ENCODE data around the gene LAMB4.
"Not testable (repeated sequence)": the region's sequence is repeated elsewhere in the genome, so short reads cannot be mapped to it uniquely, and the experiment has no call there.

Gene LAMB4

DNA sequence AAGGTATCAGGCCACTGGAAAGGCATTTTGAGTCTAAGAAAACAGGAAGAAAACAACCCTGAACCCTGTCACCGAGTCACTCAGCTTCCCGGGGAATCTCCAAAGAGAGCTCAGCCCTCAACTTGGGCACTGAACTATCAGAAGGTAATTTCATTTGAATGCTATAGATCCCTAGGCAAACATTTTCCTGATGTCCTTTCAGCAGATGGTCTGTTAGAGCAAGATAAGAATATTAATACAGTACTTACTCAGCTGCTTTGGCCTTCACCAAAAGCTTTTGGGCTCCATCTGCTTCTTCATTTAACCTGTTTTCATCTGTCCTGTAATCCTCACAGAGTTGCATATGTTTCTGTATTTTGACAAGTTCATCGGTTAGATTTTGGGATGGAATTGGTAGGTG lies 93.0 kb downstream of the LAMB4 start:
- no peaks in the 10 kb centered on the region for H3K36me3 ChIP-seq (ENCODE audit: control insufficient read depth in 1 of 2, insufficient read depth in 2 of 2, low read length in 2 of 2)
- no peaks in the 10 kb centered on the region for H3K9me3 ChIP-seq (ENCODE audit: control insufficient read depth in 1 of 2, low read length in 2 of 2)
- H3K27ac ChIP-seq (ENCODE audit: low read depth, low read length): no peak overlapping the region
- H3K27me3 ChIP-seq (ENCODE audit: control insufficient read depth in 1 of 2, insufficient read depth in 2 of 2, low read length in 2 of 2): no peaks in the 10 kb centered on the region
- no peak overlapping the region for H3K9ac ChIP-seq (ENCODE audit: low read depth in 1 of 2, low read length in 2 of 2)
- no peak overlapping the region for H3K4me3 ChIP-seq (ENCODE audit: low read depth in 1 of 2, low read length in 2 of 2)
- H3K4me1 ChIP-seq (ENCODE audit: control insufficient read depth in 1 of 2, insufficient read depth in 2 of 2, low read length in 2 of 2): no peaks in the 10 kb centered on the region

DNA sequence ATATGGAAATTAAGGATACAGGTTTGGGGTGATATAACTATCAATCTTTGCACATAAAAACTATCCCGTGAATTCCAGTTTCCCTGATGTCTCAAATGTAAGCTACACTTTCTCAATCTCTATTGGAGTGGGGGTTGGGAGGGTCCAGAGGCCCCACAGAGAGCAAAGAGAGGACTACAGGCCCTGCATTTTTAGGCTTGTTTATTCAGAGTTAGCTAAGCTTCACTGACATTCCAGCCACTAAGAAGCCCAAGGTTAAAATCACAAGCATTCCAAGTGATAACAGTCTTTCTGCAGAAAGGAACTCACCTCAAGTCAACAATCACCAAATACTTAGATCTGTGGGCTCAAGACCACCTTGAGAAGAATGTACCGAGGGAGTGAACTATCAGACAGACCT lies 95.6 kb downstream of the LAMB4 start:
- H3K4me3 ChIP-seq (ENCODE audit: low read depth in 1 of 2, low read length in 2 of 2): no peak overlapping the region
- H3K4me1 ChIP-seq (ENCODE audit: control insufficient read depth in 1 of 2, insufficient read depth in 2 of 2, low read length in 2 of 2): no peaks in the 10 kb centered on the region
- no peaks in the 10 kb centered on the region for H3K27me3 ChIP-seq (ENCODE audit: control insufficient read depth in 1 of 2, insufficient read depth in 2 of 2, low read length in 2 of 2)
- no peaks in the 10 kb centered on the region for H3K36me3 ChIP-seq (ENCODE audit: control insufficient read depth in 1 of 2, insufficient read depth in 2 of 2, low read length in 2 of 2)
- no peaks in the 10 kb centered on the region for H3K9me3 ChIP-seq (ENCODE audit: control insufficient read depth in 1 of 2, low read length in 2 of 2)
- H3K27ac ChIP-seq (ENCODE audit: low read depth, low read length): no peak overlapping the region
- H3K9ac ChIP-seq (ENCODE audit: low read depth in 1 of 2, low read length in 2 of 2): no peak overlapping the region

- H3K4me1 ChIP-seq (ENCODE audit: control insufficient read depth in 1 of 2, insufficient read depth in 2 of 2, low read length in 2 of 2): no peaks in the 10 kb centered on the region
- no peaks in the 10 kb centered on the region for H3K9me3 ChIP-seq (ENCODE audit: control insufficient read depth in 1 of 2, low read length in 2 of 2)
- no peak overlapping the region for H3K9ac ChIP-seq (ENCODE audit: low read depth in 1 of 2, low read length in 2 of 2)
- H3K27me3 ChIP-seq (ENCODE audit: control insufficient read depth in 1 of 2, insufficient read depth in 2 of 2, low read length in 2 of 2): no peaks in the 10 kb centered on the region
- H3K36me3 ChIP-seq (ENCODE audit: control insufficient read depth in 1 of 2, insufficient read depth in 2 of 2, low read length in 2 of 2): no peaks in the 10 kb centered on the region
- no peak overlapping the region for H3K4me3 ChIP-seq (ENCODE audit: low read depth in 1 of 2, low read length in 2 of 2)
- no peak overlapping the region for H3K27ac ChIP-seq (ENCODE audit: low read depth, low read length)
These were observed 96.2 kb downstream of the LAMB4 start for GRCh38 chr7:108033776-108034497.

GRCh38 chr7:108033309-108033708 lies 96.9 kb downstream of the LAMB4 start:
- not testable (repeated sequence) for H3K27ac ChIP-seq (ENCODE audit: low read depth, low read length); H3K27me3 ChIP-seq (ENCODE audit: control insufficient read depth in 1 of 2, insufficient read depth in 2 of 2, low read length in 2 of 2); H3K9me3 ChIP-seq (ENCODE audit: control insufficient read depth in 1 of 2, low read length in 2 of 2); H3K4me3 ChIP-seq (ENCODE audit: low read depth in 1 of 2, low read length in 2 of 2); H3K36me3 ChIP-seq (ENCODE audit: control insufficient read depth in 1 of 2, insufficient read depth in 2 of 2, low read length in 2 of 2); H3K4me1 ChIP-seq (ENCODE audit: control insufficient read depth in 1 of 2, insufficient read depth in 2 of 2, low read length in 2 of 2); H3K9ac ChIP-seq (ENCODE audit: low read depth in 1 of 2, low read length in 2 of 2)

GRCh38 chr7:108030516-108030915 lies 99.6 kb downstream of the LAMB4 start:
- no peaks in the 10 kb centered on the region for H3K9me3 ChIP-seq (ENCODE audit: control insufficient read depth in 1 of 2, low read length in 2 of 2)
- no peak overlapping the region for H3K27ac ChIP-seq (ENCODE audit: low read depth, low read length)
- H3K9ac ChIP-seq (ENCODE audit: low read depth in 1 of 2, low read length in 2 of 2): no peak overlapping the region
- no peaks in the 10 kb centered on the region for H3K36me3 ChIP-seq (ENCODE audit: control insufficient read depth in 1 of 2, insufficient read depth in 2 of 2, low read length in 2 of 2)
- H3K27me3 ChIP-seq (ENCODE audit: control insufficient read depth in 1 of 2, insufficient read depth in 2 of 2, low read length in 2 of 2): no peaks in the 10 kb centered on the region
- no peaks in the 10 kb centered on the region for H3K4me1 ChIP-seq (ENCODE audit: control insufficient read depth in 1 of 2, insufficient read depth in 2 of 2, low read length in 2 of 2)
- no peak overlapping the region for H3K4me3 ChIP-seq (ENCODE audit: low read depth in 1 of 2, low read length in 2 of 2)

GRCh38 chr7:108029034-108029433 lies 101.1 kb downstream of the LAMB4 start:
- H3K27me3 ChIP-seq (ENCODE audit: control insufficient read depth in 1 of 2, insufficient read depth in 2 of 2, low read length in 2 of 2): no peaks in the 10 kb centered on the region
- no peak overlapping the region for H3K4me3 ChIP-seq (ENCODE audit: low read depth in 1 of 2, low read length in 2 of 2)
- H3K9ac ChIP-seq (ENCODE audit: low read depth in 1 of 2, low read length in 2 of 2): no peak overlapping the region
- no peaks in the 10 kb centered on the region for H3K4me1 ChIP-seq (ENCODE audit: control insufficient read depth in 1 of 2, insufficient read depth in 2 of 2, low read length in 2 of 2)
- H3K36me3 ChIP-seq (ENCODE audit: control insufficient read depth in 1 of 2, insufficient read depth in 2 of 2, low read length in 2 of 2): no peaks in the 10 kb centered on the region
- no peaks in the 10 kb centered on the region for H3K9me3 ChIP-seq (ENCODE audit: control insufficient read depth in 1 of 2, low read length in 2 of 2)
- H3K27ac ChIP-seq (ENCODE audit: low read depth, low read length): no peak overlapping the region

- no peak overlapping the region for H3K4me3 ChIP-seq (ENCODE audit: low read depth in 1 of 2, low read length in 2 of 2)
These were observed 102.0 kb downstream of the LAMB4 start for GRCh38 chr7:108028111-108028510.

DNA sequence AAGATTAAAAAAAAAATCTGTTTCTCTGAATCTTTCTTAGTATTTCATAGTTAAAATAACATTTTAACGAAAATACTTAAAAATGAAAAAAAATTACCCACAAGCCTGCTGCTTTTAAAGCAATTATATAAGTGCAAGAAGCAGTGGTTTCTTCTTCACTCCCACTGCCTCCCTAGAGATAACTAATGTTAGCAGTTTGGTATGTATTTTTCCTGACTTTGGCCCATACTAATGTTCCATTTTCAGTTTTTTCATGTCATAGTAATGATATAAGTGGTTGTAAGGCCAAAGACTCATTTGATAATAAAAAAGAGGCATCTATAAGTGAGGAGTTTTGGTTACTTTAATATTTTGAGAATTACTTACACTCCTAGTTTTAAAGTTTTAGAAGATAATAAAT lies 102.9 kb downstream of the LAMB4 start:
- no peaks in the 10 kb centered on the region for H3K27me3 ChIP-seq (ENCODE audit: control insufficient read depth in 1 of 2, insufficient read depth in 2 of 2, low read length in 2 of 2)
- H3K27ac ChIP-seq (ENCODE audit: low read depth, low read length): no peak overlapping the region
- H3K4me3 ChIP-seq (ENCODE audit: low read depth in 1 of 2, low read length in 2 of 2): no peak overlapping the region
- H3K4me1 ChIP-seq (ENCODE audit: control insufficient read depth in 1 of 2, insufficient read depth in 2 of 2, low read length in 2 of 2): no peaks in the 10 kb centered on the region
- H3K9ac ChIP-seq (ENCODE audit: low read depth in 1 of 2, low read length in 2 of 2): no peak overlapping the region
- no peaks in the 10 kb centered on the region for H3K36me3 ChIP-seq (ENCODE audit: control insufficient read depth in 1 of 2, insufficient read depth in 2 of 2, low read length in 2 of 2)
- H3K9me3 ChIP-seq (ENCODE audit: control insufficient read depth in 1 of 2, low read length in 2 of 2): no peaks in the 10 kb centered on the region

More at GRCh38 chr7:108028111-108028510, 102.0 kb downstream of the LAMB4 start:
- Histone ChIP-seq H3K27me3 (ENCODE audit: control insufficient read depth in 1 of 2, insufficient read depth in 2 of 2, low read length in 2 of 2) (no peaks in the 10 kb centered on the region), H3K4me1 (ENCODE audit: control insufficient read depth in 1 of 2, insufficient read depth in 2 of 2, low read length in 2 of 2) (no peaks in the 10 kb centered on the region), H3K36me3 (ENCODE audit: control insufficient read depth in 1 of 2, insufficient read depth in 2 of 2, low read length in 2 of 2) (no peaks in the 10 kb centered on the region), H3K9ac (ENCODE audit: low read depth in 1 of 2, low read length in 2 of 2) (no peak overlapping the region), H3K27ac (ENCODE audit: low read depth, low read length) (no peak overlapping the region), H3K9me3 (ENCODE audit: control insufficient read depth in 1 of 2, low read length in 2 of 2) (no peaks in the 10 kb centered on the region)

GRCh38 chr7:108026647-108027046 lies 103.5 kb downstream of the LAMB4 start:
- Histone ChIP-seq H3K9ac (ENCODE audit: low read depth in 1 of 2, low read length in 2 of 2) (no peak overlapping the region), H3K27ac (ENCODE audit: low read depth, low read length) (no peak overlapping the region), H3K36me3 (ENCODE audit: control insufficient read depth in 1 of 2, insufficient read depth in 2 of 2, low read length in 2 of 2) (no peaks in the 10 kb centered on the region), H3K4me3 (ENCODE audit: low read depth in 1 of 2, low read length in 2 of 2) (no peak overlapping the region), H3K9me3 (ENCODE audit: control insufficient read depth in 1 of 2, low read length in 2 of 2) (no peaks in the 10 kb centered on the region), H3K4me1 (ENCODE audit: control insufficient read depth in 1 of 2, insufficient read depth in 2 of 2, low read length in 2 of 2) (no peaks in the 10 kb centered on the region), H3K27me3 (ENCODE audit: control insufficient read depth in 1 of 2, insufficient read depth in 2 of 2, low read length in 2 of 2) (no peaks in the 10 kb centered on the region)

GRCh38 chr7:108026116-108026515 lies 104.0 kb downstream of the LAMB4 start:
- no peaks in the 10 kb centered on the region for H3K36me3 ChIP-seq (ENCODE audit: control insufficient read depth in 1 of 2, insufficient read depth in 2 of 2, low read length in 2 of 2)
- no peak overlapping the region for H3K9ac ChIP-seq (ENCODE audit: low read depth in 1 of 2, low read length in 2 of 2)
- no peaks in the 10 kb centered on the region for H3K9me3 ChIP-seq (ENCODE audit: control insufficient read depth in 1 of 2, low read length in 2 of 2)
- H3K4me1 ChIP-seq (ENCODE audit: control insufficient read depth in 1 of 2, insufficient read depth in 2 of 2, low read length in 2 of 2): no peaks in the 10 kb centered on the region
- H3K27ac ChIP-seq (ENCODE audit: low read depth, low read length): no peak overlapping the region
- no peak overlapping the region for H3K4me3 ChIP-seq (ENCODE audit: low read depth in 1 of 2, low read length in 2 of 2)
- H3K27me3 ChIP-seq (ENCODE audit: control insufficient read depth in 1 of 2, insufficient read depth in 2 of 2, low read length in 2 of 2): no peaks in the 10 kb centered on the region

- Histone ChIP-seq H3K27ac (ENCODE audit: low read depth, low read length) (no peak overlapping the region), H3K27me3 (ENCODE audit: control insufficient read depth in 1 of 2, insufficient read depth in 2 of 2, low read length in 2 of 2) (no peaks in the 10 kb centered on the region), H3K9ac (ENCODE audit: low read depth in 1 of 2, low read length in 2 of 2) (no peak overlapping the region), H3K9me3 (ENCODE audit: control insufficient read depth in 1 of 2, low read length in 2 of 2) (no peaks in the 10 kb centered on the region), H3K36me3 (ENCODE audit: control insufficient read depth in 1 of 2, insufficient read depth in 2 of 2, low read length in 2 of 2) (no peaks in the 10 kb centered on the region), H3K4me1 (ENCODE audit: control insufficient read depth in 1 of 2, insufficient read depth in 2 of 2, low read length in 2 of 2) (peaks cover 0 to 6% of the 10 kb centered on the region in 2 donors), H3K4me3 (ENCODE audit: low read depth in 1 of 2, low read length in 2 of 2) (no peak overlapping the region)
These were observed 105.6 kb downstream of the LAMB4 start for GRCh38 chr7:108024538-108024937.
